ENCODE results near the gene ROCK2. TPM values are rescaled to one million over a fixed set of nuclear protein-coding genes. Genes with fewer than 3 reads are reported as not detected.

The ROCK2 gene
- total and polyA plus RNA-seq, 2 experiments from 2014 or later = 34.5 to 59.6 TPM

GRCh38 chr2:11290713-11291112, 53.7 kb downstream of the ROCK2 start:
- Histone ChIP-seq H3K27ac (no peak overlapping the region), H3K4me1 (ENCODE audit: insufficient read depth) (no peaks in the 10 kb centered on the region), H2AFZ (no peak overlapping the region), H3K9me2 (replicated peaks; ENCODE audit: insufficient read depth) (no peaks in the 10 kb centered on the region), H3K4me3 (no peak overlapping the region), H3K36me3 (replicated peaks; ENCODE audit: insufficient read depth, low read depth) (no peaks in the 10 kb centered on the region), H3K27me3 (no peaks in the 10 kb centered on the region), H3K4me2 (no peak overlapping the region), H4K20me1 (ENCODE audit: insufficient read depth, poor library complexity, severe bottlenecking) (peaks cover 49% of the 10 kb centered on the region), H3K79me2 (peaks cover 100% of the 10 kb centered on the region), H3K9me3 (ENCODE audit: low read depth) (no peaks in the 10 kb centered on the region)
- 93% methylated on average over 4 of the region's 4 CpGs for WGBS (ENCODE audit: low lambda C conversion rate, missing lambda C conversion rate)
- TF ChIP-seq EZH2 (IDR thresholded peaks at IDR 0.05; ENCODE audit: borderline replicate concordance) (no peak), CTCF (IDR thresholded peaks at IDR 0.05; ENCODE audit: poor library complexity) (no peak), EZH2phosphoT487 (IDR thresholded peaks at IDR 0.05; ENCODE audit: low read depth, severe bottlenecking, unreplicated experiment) (no peak)
- no peak for DNase-seq (ENCODE audit: low spot score)

GRCh38 chr2:11290211-11290610, 54.2 kb downstream of the ROCK2 start:
- Histone ChIP-seq H3K27me3 (no peaks in the 10 kb centered on the region), H3K4me2 (no peak overlapping the region), H3K4me3 (no peak overlapping the region), H3K79me2 (peaks cover 98% of the 10 kb centered on the region), H3K9me3 (ENCODE audit: low read depth) (no peaks in the 10 kb centered on the region), H3K36me3 (replicated peaks; ENCODE audit: insufficient read depth, low read depth) (no peaks in the 10 kb centered on the region), H2AFZ (no peak overlapping the region), H3K9me2 (replicated peaks; ENCODE audit: insufficient read depth) (no peaks in the 10 kb centered on the region), H3K4me1 (ENCODE audit: insufficient read depth) (no peaks in the 10 kb centered on the region), H4K20me1 (ENCODE audit: insufficient read depth, poor library complexity, severe bottlenecking) (peaks cover 49% of the 10 kb centered on the region), H3K27ac (no peak overlapping the region)
- TF ChIP-seq EZH2 (IDR thresholded peaks at IDR 0.05; ENCODE audit: borderline replicate concordance) (no peak), CTCF (IDR thresholded peaks at IDR 0.05; ENCODE audit: poor library complexity) (no peak), EZH2phosphoT487 (IDR thresholded peaks at IDR 0.05; ENCODE audit: low read depth, severe bottlenecking, unreplicated experiment) (no peak)
- DNase-seq (ENCODE audit: low spot score) = no peak
- 86% methylated on average over 3 of the region's 3 CpGs for WGBS (ENCODE audit: low lambda C conversion rate, missing lambda C conversion rate)

- Histone ChIP-seq H3K36me3 (replicated peaks; ENCODE audit: insufficient read depth, low read depth) (no peaks in the 10 kb centered on the region), H4K20me1 (ENCODE audit: insufficient read depth, poor library complexity, severe bottlenecking) (peaks cover 43% of the 10 kb centered on the region), H3K4me3 (no peak overlapping the region), H3K4me2 (no peak overlapping the region), H3K27ac (no peak overlapping the region), H3K27me3 (no peaks in the 10 kb centered on the region), H3K9me2 (replicated peaks; ENCODE audit: insufficient read depth) (no peaks in the 10 kb centered on the region), H3K9me3 (ENCODE audit: low read depth) (no peaks in the 10 kb centered on the region), H2AFZ (no peak overlapping the region), H3K79me2 (peaks cover 82% of the 10 kb centered on the region), H3K4me1 (ENCODE audit: insufficient read depth) (no peaks in the 10 kb centered on the region)
- TF ChIP-seq EZH2phosphoT487 (IDR thresholded peaks at IDR 0.05; ENCODE audit: low read depth, severe bottlenecking, unreplicated experiment) = no peak
- TF ChIP-seq CTCF (IDR thresholded peaks at IDR 0.05; ENCODE audit: poor library complexity) = no peak
- no peak for TF ChIP-seq EZH2 (IDR thresholded peaks at IDR 0.05; ENCODE audit: borderline replicate concordance)
- WGBS (ENCODE audit: low lambda C conversion rate, missing lambda C conversion rate) = 87% methylated on average over 3 of the region's 3 CpGs
- no peak for DNase-seq (ENCODE audit: low spot score)
Measured at GRCh38 chr2:11288431-11288830, 56.0 kb downstream of the ROCK2 start.

DNA sequence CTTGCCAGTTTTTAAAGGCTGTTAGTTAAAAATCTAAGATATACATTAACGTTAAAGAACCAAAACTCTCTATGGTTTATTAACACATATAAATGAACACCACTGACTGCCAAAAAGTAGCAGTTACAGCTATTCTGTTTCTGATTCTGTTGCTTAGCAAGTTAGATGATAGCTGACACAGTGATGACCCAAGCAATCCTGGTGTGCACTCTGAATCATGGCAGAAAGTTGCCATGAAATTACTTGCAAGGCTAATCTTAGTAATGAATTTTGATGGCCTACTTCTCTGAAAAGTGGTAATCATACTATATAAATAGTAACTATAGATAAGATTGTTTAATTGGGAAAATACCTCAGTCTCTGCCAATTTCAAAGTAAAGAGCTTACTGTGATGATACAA, 57.7 kb downstream of the ROCK2 start:
- H3K4me2 ChIP-seq = no peak overlapping the region
- H3K9me2 ChIP-seq (replicated peaks; ENCODE audit: insufficient read depth) = no peaks in the 10 kb centered on the region
- peaks cover 28% of the 10 kb centered on the region for H4K20me1 ChIP-seq (ENCODE audit: insufficient read depth, poor library complexity, severe bottlenecking)
- H3K27me3 ChIP-seq = no peaks in the 10 kb centered on the region
- H3K79me2 ChIP-seq = peaks cover 78% of the 10 kb centered on the region
- H2AFZ ChIP-seq = no peak overlapping the region
- H3K36me3 ChIP-seq (replicated peaks; ENCODE audit: insufficient read depth, low read depth) = no peaks in the 10 kb centered on the region
- H3K4me3 ChIP-seq = no peak overlapping the region
- no peaks in the 10 kb centered on the region for H3K9me3 ChIP-seq (ENCODE audit: low read depth)
- TF ChIP-seq EZH2phosphoT487 (IDR thresholded peaks at IDR 0.05; ENCODE audit: low read depth, severe bottlenecking, unreplicated experiment) (no peak), EZH2 (IDR thresholded peaks at IDR 0.05; ENCODE audit: borderline replicate concordance) (no peak), CTCF (IDR thresholded peaks at IDR 0.05; ENCODE audit: poor library complexity) (no peak)
- H3K4me1 ChIP-seq (ENCODE audit: insufficient read depth) = no peaks in the 10 kb centered on the region
- DNase-seq (ENCODE audit: low spot score) = no peak
- 97% methylated on average over 1 of the region's 1 CpG for WGBS (ENCODE audit: low lambda C conversion rate, missing lambda C conversion rate)
- no peak overlapping the region for H3K27ac ChIP-seq
